Ishikawa (cell line): ENCODE results near the gene GZMH.

Source experiments
- EP300 ChIP-seq: IDR thresholded peaks from 2 replicates; pipeline ENCODE4 v1.6.1; 2012; ENCODE audit warnings: borderline replicate concordance
- MAX ChIP-seq: IDR thresholded peaks from 2 replicates; pipeline ENCODE4 v1.6.1; 2012
- RAD21 ChIP-seq: IDR thresholded peaks from 2 replicates; pipeline ENCODE4 v1.6.1; 2012; ENCODE audit warnings: low read depth
- TAF1 ChIP-seq: IDR thresholded peaks from 2 replicates; pipeline ENCODE4 v1.6.1; 2012; ENCODE audit warnings: low read depth, mild to moderate bottlenecking
- TEAD4 ChIP-seq: IDR thresholded peaks from 2 replicates; pipeline ENCODE4 v1.6.1; 2012
- YY1 ChIP-seq: IDR thresholded peaks from 2 replicates; pipeline ENCODE4 v1.6.1; 2012; ENCODE audit warnings: low read depth
- ZBTB7A ChIP-seq: IDR thresholded peaks from 2 replicates; pipeline ENCODE4 v1.6.1; 2012; ENCODE audit warnings: low read depth

DNA sequence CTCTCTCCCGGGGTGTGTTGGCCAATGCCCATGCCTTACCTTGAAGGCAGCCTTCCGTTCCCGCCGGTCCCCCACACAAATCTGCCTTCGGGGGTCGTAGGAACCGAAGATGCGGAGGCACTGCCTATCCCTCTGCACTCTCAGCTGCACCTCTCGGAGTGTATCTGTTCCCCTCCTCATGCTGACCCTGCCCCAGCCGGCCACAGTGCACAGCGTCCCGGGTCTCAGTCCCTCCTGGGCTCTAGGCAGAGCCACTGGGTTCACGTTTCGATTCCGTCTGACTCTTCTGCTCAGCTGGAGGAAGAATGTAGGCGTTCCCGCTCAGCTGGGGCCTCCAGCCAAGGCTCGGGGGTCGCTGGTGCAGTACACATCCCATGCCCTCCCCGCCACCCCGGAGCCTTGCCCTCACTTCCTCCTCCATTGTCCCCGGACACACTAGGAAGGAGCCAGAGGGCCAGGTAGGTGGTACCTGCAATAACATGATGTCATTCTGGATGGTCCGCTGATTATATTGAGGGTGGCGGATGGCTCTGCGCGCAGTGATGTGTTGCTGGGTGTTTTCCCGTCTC, 35.2 kb downstream of the GZMH start:
- TF ChIP-seq TEAD4: no peak
- no peak for TF ChIP-seq YY1
- TF ChIP-seq EP300: no peak
- no peak for TF ChIP-seq TAF1
- no peak for TF ChIP-seq RAD21
- TF ChIP-seq MAX: no peak
- no peak for TF ChIP-seq ZBTB7A
